DLD1 (cell line): ENCODE data around the gene MISP3.
"Not testable (repeated sequence)": the region's sequence is repeated elsewhere in the genome, so short reads cannot be mapped to it uniquely, and the experiment has no call there.

Experiments
- in situ Hi-C: cut with HindIII; loops from 2 replicates; pipeline ENCODE4 v1.10.0; 2017; ENCODE audit warnings: low sequenced_read_pairs

Gene MISP3

GRCh38 chr19:14072535-14073260 lies at the start of gene MISP3:
TSS of gene MISP3 (plus strand) at chr19:14072786. CDS start at chr19:14073310, 524 bp downstream.
- in situ Hi-C loops, result no loop called here

- in situ Hi-C loops, result no loop called here
These were observed 49.0 kb upstream of the MISP3 start for GRCh38 chr19:14023404-14024235.

- in situ Hi-C loops, result not testable (repeated sequence)
These were observed 45.9 kb upstream of the MISP3 start for GRCh38 chr19:14026652-14027192.

- in situ Hi-C loops, result no loop called here
These were observed 44.6 kb upstream of the MISP3 start, which contains the start of gene RLN3 for GRCh38 chr19:14027856-14028450. TSS of gene RLN3 (plus strand) at chr19:14028148. CDS start at chr19:14028205, 57 bp downstream.

GRCh38 chr19:14028901-14029300 lies 43.7 kb upstream of the MISP3 start:
- in situ Hi-C loops, result no loop called here

GRCh38 chr19:14030997-14031718 lies 41.4 kb upstream of the MISP3 start:
- in situ Hi-C loops, result no loop called here

- in situ Hi-C loops, result no loop called here
These were observed 40.7 kb upstream of the MISP3 start, which contains the start of gene IL27RA for GRCh38 chr19:14031719-14032480. TSS of gene IL27RA (plus strand) at chr19:14031762. CDS start at chr19:14031873, 111 bp downstream.

GRCh38 chr19:14033946-14034345 lies 38.6 kb upstream of the MISP3 start:
- in situ Hi-C loops, result no loop called here

GRCh38 chr19:14035159-14035558 lies 37.4 kb upstream of the MISP3 start:
- in situ Hi-C loops, result not testable (repeated sequence)

- in situ Hi-C loops, result no loop called here
These were observed 36.9 kb upstream of the MISP3 start for GRCh38 chr19:14035706-14036105.

GRCh38 chr19:14039181-14039580 lies 33.4 kb upstream of the MISP3 start:
- in situ Hi-C loops, result no loop called here

GRCh38 chr19:14042659-14043608 lies 29.7 kb upstream of the MISP3 start:
- in situ Hi-C loops, result not testable (repeated sequence)

GRCh38 chr19:14047866-14048265 lies 24.7 kb upstream of the MISP3 start:
- in situ Hi-C loops, result not testable (repeated sequence)

GRCh38 chr19:14048443-14049153 lies 24.0 kb upstream of the MISP3 start:
- in situ Hi-C loops, result no loop called here

GRCh38 chr19:14050512-14050911 lies 22.1 kb upstream of the MISP3 start:
- in situ Hi-C loops, result no loop called here

- in situ Hi-C loops, result not testable (repeated sequence)
These were observed 21.6 kb upstream of the MISP3 start for GRCh38 chr19:14050961-14051360.

GRCh38 chr19:14051980-14052379 lies 20.6 kb upstream of the MISP3 start:
- in situ Hi-C loops, result no loop called here

- in situ Hi-C loops, result no loop called here
These were observed 20.1 kb upstream of the MISP3 start for GRCh38 chr19:14052470-14052869.
